ENCODE measurements around the gene DNM2.

Gene DNM2

DNA sequence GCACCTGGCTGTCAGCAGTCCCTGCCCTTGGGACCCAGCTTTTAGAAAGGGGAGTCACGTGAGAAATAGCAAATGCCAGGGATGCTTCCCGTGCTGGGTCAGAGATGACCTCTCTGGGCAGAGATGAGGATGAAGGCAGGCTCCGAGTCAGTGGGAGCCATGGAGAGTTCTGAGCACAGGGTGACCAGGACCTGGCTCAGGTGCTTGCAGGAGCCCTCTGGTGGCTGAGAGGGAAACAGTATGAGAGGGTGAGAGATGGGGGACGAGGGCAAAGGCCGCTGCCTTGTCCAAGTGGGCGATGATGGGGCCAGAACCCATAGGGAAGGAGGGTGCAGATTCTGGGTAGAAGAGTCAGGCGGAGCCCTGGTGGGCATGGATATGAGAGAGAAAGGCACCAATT is 102.3 kb downstream of the DNM2 start:
- no peak overlapping the region for H3K4me3 ChIP-seq (ENCODE audit: low read depth, low read length)
- DNase-seq (ENCODE audit: low read depth) = no peak
- peak; percentile 28 for TF ChIP-seq CTCF (IDR thresholded peaks at IDR 0.05; ENCODE audit: low read depth, low read length, missing control alignments)
- in situ Hi-C loops (cut with HindIII; ENCODE audit: low sequenced_read_pairs) = no loop called here

DNA sequence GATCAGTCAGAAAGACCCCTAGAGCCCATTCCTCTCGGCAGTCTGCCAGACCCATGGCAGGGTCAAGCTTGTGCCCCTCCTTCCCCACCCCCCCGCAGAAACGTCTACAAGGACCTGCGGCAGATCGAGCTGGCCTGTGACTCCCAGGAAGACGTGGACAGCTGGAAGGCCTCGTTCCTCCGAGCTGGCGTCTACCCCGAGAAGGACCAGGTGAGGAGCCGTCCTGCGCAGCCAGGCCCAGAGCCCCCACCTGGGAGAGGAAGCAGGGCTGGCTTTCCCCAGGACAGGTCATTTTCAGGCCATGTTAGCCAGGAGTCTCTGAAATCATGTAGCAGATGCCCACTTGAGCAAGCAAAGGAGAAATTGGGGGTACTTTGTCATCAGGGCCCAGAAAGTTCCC is 105.8 kb downstream of the DNM2 start:
- H3K4me3 ChIP-seq (ENCODE audit: low read depth, low read length) = no peak overlapping the region
- in situ Hi-C loops (cut with HindIII; ENCODE audit: low sequenced_read_pairs) = no loop called here
- no peak for DNase-seq (ENCODE audit: low read depth)
- TF ChIP-seq CTCF (IDR thresholded peaks at IDR 0.05; ENCODE audit: low read depth, low read length, missing control alignments) = no peak

DNA sequence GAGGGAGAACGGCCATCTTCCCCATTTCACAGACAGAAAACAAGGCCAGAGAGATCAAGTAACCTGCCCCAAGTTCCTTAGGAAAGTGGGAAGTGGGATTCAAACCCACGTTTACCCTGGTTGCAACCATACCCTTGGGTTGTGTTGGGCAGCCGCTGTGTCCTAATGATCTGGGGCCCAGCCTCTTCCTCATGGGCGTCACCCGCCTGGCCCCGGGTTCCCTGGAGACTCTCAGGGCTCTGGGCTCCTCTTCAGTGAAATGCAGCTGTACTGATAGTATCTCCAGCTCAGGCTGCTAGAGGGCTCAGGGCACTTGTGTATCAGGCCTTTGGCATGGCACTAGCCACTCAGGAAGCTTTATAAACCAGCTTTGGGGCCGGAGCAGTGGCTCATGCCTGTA is 108.4 kb downstream of the DNM2 start:
- in situ Hi-C loops (cut with HindIII; ENCODE audit: low sequenced_read_pairs) = no loop called here
- DNase-seq (ENCODE audit: low read depth) = no peak
- TF ChIP-seq CTCF (IDR thresholded peaks at IDR 0.05; ENCODE audit: low read depth, low read length, missing control alignments) = no peak
- no peak overlapping the region for H3K4me3 ChIP-seq (ENCODE audit: low read depth, low read length)

- no peak overlapping the region for H3K4me3 ChIP-seq (ENCODE audit: low read depth, low read length)
- no peak for DNase-seq (ENCODE audit: low read depth)
- in situ Hi-C loops (cut with HindIII; ENCODE audit: low sequenced_read_pairs) = no loop called here
- no peak for TF ChIP-seq CTCF (IDR thresholded peaks at IDR 0.05; ENCODE audit: low read depth, low read length, missing control alignments)
Measured at GRCh38 chr19:10826846-10827245, 109.0 kb downstream of the DNM2 start.

DNA sequence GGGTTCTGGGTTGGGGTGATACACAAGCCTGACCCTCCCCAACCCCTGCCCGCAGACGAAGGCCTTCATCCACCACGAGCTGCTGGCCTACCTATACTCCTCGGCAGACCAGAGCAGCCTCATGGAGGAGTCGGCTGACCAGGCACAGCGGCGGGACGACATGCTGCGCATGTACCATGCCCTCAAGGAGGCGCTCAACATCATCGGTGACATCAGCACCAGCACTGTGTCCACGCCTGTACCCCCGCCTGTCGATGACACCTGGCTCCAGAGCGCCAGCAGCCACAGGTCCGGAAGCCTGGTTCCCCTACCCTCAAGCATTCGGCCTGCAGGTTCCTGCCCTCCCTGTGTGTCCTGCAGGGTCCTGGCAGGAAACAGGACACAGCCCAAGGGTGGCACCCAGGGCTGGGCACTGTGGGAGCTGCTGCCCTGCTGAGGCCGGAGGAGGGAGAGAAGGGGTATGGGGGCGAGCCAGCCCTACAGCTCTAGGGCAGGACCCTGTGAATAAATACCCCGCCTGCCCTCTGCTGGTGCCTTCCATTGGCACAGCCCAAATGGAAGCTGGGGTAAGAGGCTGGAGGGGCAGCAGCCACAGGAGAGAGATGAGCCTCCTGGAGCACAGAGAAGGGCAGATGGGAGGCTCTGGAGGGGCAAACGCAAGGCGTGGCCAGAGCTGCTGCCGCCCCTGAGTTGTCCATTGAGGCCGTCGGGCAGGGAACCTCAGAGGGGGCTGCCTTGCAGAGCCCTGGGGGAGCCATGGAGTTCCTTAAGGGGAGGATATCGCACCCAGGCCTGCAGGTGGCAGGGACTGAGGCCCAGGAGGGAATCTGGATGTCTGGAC is 111.3 kb downstream of the DNM2 start:
- H3K4me3 ChIP-seq (ENCODE audit: low read depth, low read length) = no peak overlapping the region
- DNase-seq (ENCODE audit: low read depth) = no peak
- in situ Hi-C loops (cut with HindIII; ENCODE audit: low sequenced_read_pairs) = no loop called here
- peak; percentile 8 for TF ChIP-seq CTCF (IDR thresholded peaks at IDR 0.05; ENCODE audit: low read depth, low read length, missing control alignments)

- H3K4me3 ChIP-seq (ENCODE audit: low read depth, low read length) = no peak overlapping the region
- no peak for DNase-seq (ENCODE audit: low read depth)
- in situ Hi-C loops (cut with HindIII; ENCODE audit: low sequenced_read_pairs) = no loop called here
Measured at GRCh38 chr19:10829967-10830366, 112.1 kb downstream of the DNM2 start.

More at GRCh38 chr19:10829967-10830366, 112.1 kb downstream of the DNM2 start:
- no peak for TF ChIP-seq CTCF (IDR thresholded peaks at IDR 0.05; ENCODE audit: low read depth, low read length, missing control alignments)

Data from astrocyte of the cerebellum (primary cell).